Small intestine (tissue), 7 donors: ENCODE results near the gene MRPL4. TPM values are rescaled to one million over a fixed set of nuclear protein-coding genes. Genes with fewer than 3 reads are reported as not detected.

ENCODE experiments used
- DNase-seq, 2 donors: peaks; one replicate each; pipeline versions ENCODE4 v3.0.0 to v3.0.0-alpha.2; 2013
- FAIRE-seq: peaks from 2 replicates; lab custom pipeline; 2012; peaks lifted over from hg19 to GRCh38; lab: Jason Lieb, UNC
- H3K27ac ChIP-seq, 3 donors: one replicate each; pipeline ENCODE4 v1.5.1; 2013; ENCODE audit warnings: low read length in 2 of 3, mild to moderate bottlenecking in 2 of 3, control low read depth in 1 of 3, inconsistent platforms in 1 of 3, low read depth in 1 of 3, moderate library complexity in 1 of 3
- H3K27me3 ChIP-seq, 3 donors: one replicate each; pipeline ENCODE4 v1.6.1; 2013; ENCODE audit warnings: low read length in 3 of 3, inconsistent platforms in 1 of 3; ENCODE audit not compliant: control insufficient read depth in 3 of 3, insufficient read depth in 3 of 3
- H3K36me3 ChIP-seq, 3 donors: one replicate each; pipeline ENCODE4 v1.6.1; 2013; ENCODE audit warnings: low read length in 3 of 3, inconsistent platforms in 1 of 3, low read depth in 1 of 3, mild to moderate bottlenecking in 1 of 3, moderate library complexity in 1 of 3; ENCODE audit not compliant: control insufficient read depth in 3 of 3, insufficient read depth in 2 of 3
- H3K4me1 ChIP-seq, 3 donors: one replicate each; pipeline ENCODE4 v1.6.1; 2013; ENCODE audit warnings: low read length in 2 of 3, inconsistent platforms in 1 of 3, low read depth in 1 of 3, mild to moderate bottlenecking in 1 of 3, moderate library complexity in 1 of 3; ENCODE audit not compliant: control insufficient read depth in 3 of 3, insufficient read depth in 2 of 3
- H3K4me3 ChIP-seq, 3 donors: one replicate each; pipeline ENCODE4 v1.5.1; 2013; ENCODE audit warnings: low read length in 3 of 3, control low read depth in 1 of 3, inconsistent platforms in 1 of 3, low read depth in 1 of 3, mild to moderate bottlenecking in 1 of 3, moderate library complexity in 1 of 3
- H3K9me3 ChIP-seq, 2 donors: one replicate each; pipeline ENCODE4 v1.6.1; 2013; ENCODE audit warnings: low read depth in 1 of 2, low read length in 1 of 2; ENCODE audit not compliant: control insufficient read depth in 2 of 2, insufficient read depth in 1 of 2
- WGBS, 3 donors: extraction: QIAGEN DNeasy Blood & Tissue Kit; methylation state at CpG; one replicate each; pipeline ENCODE4 v1.1.7; 2013; 5-methylcytosine and 5-hydroxymethylcytosine counted together
- polyA plus RNA-seq, 4 donors: library from polyadenylated mRNA; stranded (reverse) in 3 of 4; unstranded in 1 of 4; fragments of 200-250 nt in 3 of 4; fragments of 120-200 nt in 1 of 4; gene quantifications; one replicate each; pipeline versions ENCODE4 v1.2.1 to v1.2.3, GENCODE V29; 2013
- donor health status: healthy with polysubstance abuse.
- donor health status: control.
- donor health status: control.
- donor health status: Bipolar disorder and iron deficiency.
- donor health status: healthy.

MRPL4 gene
- polyA plus RNA-seq, 4 donors = 35.0 to 85.8 (median 48.0) TPM

- Histone ChIP-seq H3K9me3 (no peaks in the 10 kb centered on the region), H3K4me1 (no peaks in the 10 kb centered on the region), H3K36me3 (peaks cover 4 to 56% (median 8%) of the 10 kb centered on the region in 3 donors), H3K27ac (no peak overlapping the region), H3K4me3 (no peak overlapping the region), H3K27me3 (no peaks in the 10 kb centered on the region)
- WGBS, 3 donors = 64 to 71% (median 68%) methylated on average over 30 to 32 of the region's 32 CpGs
- DNase-seq = peak; percentile 77 to 89
- no peak for FAIRE-seq
Measured at GRCh38 chr19:10259162-10259905, 7.3 kb downstream of the MRPL4 start.

DNA sequence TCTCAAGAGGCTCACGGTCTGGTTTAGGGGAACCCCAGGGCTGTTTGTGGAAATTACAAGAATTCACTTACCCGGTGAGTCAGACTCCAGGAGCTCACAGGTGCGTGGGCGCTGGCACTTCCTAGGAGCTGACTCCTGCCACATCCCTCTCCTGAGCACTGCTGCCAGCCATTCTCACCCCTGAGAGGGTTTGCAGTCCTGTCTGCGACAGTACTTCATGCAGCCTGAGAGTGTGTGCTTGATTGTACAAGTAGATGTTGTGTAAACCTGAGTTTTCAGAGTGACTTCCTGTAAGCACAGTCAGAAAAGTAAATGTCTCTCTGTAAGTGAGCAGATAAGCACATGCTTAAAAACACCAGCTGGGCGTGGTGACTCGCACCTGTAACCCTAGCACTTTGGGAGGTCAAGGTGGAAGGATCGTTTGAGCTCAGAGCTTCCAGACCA, 8.1 kb downstream of the MRPL4 start:
- no peak overlapping the region for H3K27ac ChIP-seq
- no peaks in the 10 kb centered on the region for H3K27me3 ChIP-seq
- no peaks in the 10 kb centered on the region for H3K4me1 ChIP-seq
- H3K9me3 ChIP-seq = no peaks in the 10 kb centered on the region
- FAIRE-seq (no peak), DNase-seq (no peak)
- 31 to 55% (median 39%) methylated on average over 8 of the region's 8 CpGs for WGBS, 3 donors
- H3K4me3 ChIP-seq = no peak overlapping the region
- peaks cover 2 to 48% (median 8%) of the 10 kb centered on the region in 3 donors for H3K36me3 ChIP-seq

- WGBS, 3 donors = 79 to 83% (median 81%) methylated on average over 7 of the region's 7 CpGs
- no peak overlapping the region for H3K4me3 ChIP-seq
- peaks cover 0 to 25% (median 3%) of the 10 kb centered on the region in 3 donors for H3K36me3 ChIP-seq
- no peaks in the 10 kb centered on the region for H3K4me1 ChIP-seq
- DNase-seq = no peak
- no peak for FAIRE-seq
- no peaks in the 10 kb centered on the region for H3K27me3 ChIP-seq
- no peak overlapping the region for H3K27ac ChIP-seq
- no peaks in the 10 kb centered on the region for H3K9me3 ChIP-seq
Measured at GRCh38 chr19:10262771-10263170, 10.8 kb downstream of the MRPL4 start.

- DNase-seq (no peak), FAIRE-seq (no peak)
- Histone ChIP-seq H3K4me3 (no peak overlapping the region), H3K27ac (no peak overlapping the region), H3K27me3 (peaks cover 0 to 22% (median 0%) of the 10 kb centered on the region in 3 donors), H3K36me3 (no peaks in the 10 kb centered on the region), H3K4me1 (peaks cover 0 to 17% (median 0%) of the 10 kb centered on the region in 3 donors), H3K9me3 (no peaks in the 10 kb centered on the region)
- WGBS, 3 donors = 69 to 83% (median 80%) methylated on average over 7 of the region's 7 CpGs
Measured at GRCh38 chr19:10266706-10267105, 14.7 kb downstream of the MRPL4 start.

DNA sequence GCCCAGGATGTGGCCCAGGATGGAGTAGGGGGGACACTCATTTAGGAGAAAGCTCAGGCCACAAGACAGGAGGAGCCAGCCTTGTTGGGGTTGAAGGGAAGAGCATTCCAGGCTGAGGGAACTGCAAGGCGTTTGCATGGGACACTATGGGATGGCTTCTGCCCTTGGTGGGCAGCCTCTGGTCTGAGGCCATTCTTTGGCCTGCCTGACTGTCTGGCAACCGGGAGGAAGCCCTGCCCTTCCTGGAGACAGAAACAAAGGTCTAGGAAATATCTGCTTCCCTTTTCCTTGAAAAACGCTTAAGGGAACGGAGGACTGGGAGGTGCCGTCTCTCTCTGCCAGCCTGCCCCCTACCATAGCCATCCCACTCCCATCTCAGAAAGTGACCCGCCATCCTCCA, 16.1 kb downstream of the MRPL4 start:
- H3K4me3 ChIP-seq = no peak overlapping the region
- H3K27ac ChIP-seq = peak overlapping the region in 1 of 3 donors; percentile 69
- WGBS, 3 donors = 65 to 83% (median 68%) methylated on average over 6 of the region's 6 CpGs
- FAIRE-seq = no peak
- DNase-seq = no peak
- H3K36me3 ChIP-seq = no peaks in the 10 kb centered on the region
- H3K27me3 ChIP-seq = peaks cover 0 to 29% (median 0%) of the 10 kb centered on the region in 3 donors
- no peaks in the 10 kb centered on the region for H3K9me3 ChIP-seq
- H3K4me1 ChIP-seq = peaks cover 0 to 17% (median 0%) of the 10 kb centered on the region in 3 donors

DNA sequence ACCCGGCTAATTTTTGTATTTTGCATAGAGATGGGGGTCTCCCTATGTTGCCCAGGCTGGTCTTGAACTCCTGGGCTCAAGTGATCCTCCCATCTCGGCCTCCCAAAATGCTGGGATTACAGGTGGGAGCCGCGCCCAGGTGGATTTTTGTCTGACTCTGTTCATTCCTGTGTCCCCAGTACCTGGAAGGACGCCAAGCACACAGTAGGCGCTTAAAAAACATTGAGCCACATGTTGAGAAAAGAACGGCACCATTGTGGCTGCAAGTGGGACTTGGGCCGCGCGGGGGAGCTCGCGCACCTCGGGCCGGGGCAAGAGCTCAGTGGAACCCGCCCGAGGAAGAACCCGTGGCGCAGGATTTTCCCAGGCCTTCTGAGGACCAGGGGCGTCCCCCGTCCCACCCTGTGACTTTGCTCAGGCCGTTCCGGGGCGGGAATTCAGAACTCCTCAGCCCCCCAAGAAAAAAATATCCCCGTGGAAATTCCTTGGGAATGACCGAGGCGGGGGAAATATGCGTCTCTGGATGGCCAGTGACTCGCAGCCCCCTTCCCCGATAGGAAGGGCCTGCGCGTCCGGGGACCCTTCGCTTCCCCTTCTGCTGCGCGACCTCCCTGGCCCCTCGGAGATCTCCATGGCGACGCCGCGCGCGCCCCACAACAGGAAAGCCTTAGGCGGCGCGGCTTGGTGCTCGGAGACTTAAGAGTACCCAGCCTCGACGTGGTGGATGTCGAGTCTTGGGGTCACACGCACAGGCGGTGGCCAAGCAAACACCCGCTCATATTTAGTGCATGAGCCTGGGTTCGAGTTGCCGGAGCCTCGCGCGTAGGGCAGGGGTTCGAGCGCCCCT, 17.5 kb downstream of the MRPL4 start:
- H3K4me3 ChIP-seq = peak overlapping the region; percentile 8 to 61 (median 52)
- FAIRE-seq = no peak
- peak; percentile 70 to 89 for DNase-seq
- no peaks in the 10 kb centered on the region for H3K36me3 ChIP-seq
- H3K9me3 ChIP-seq = no peaks in the 10 kb centered on the region
- H3K27me3 ChIP-seq = peaks cover 0 to 29% (median 0%) of the 10 kb centered on the region in 3 donors
- peak overlapping the region; percentile 67 to 93 (median 79) for H3K27ac ChIP-seq
- WGBS, 3 donors = 3 to 10% (median 6%) methylated on average over 53 to 59 of the region's 59 CpGs
- peaks cover 0 to 17% (median 0%) of the 10 kb centered on the region in 3 donors for H3K4me1 ChIP-seq

- peak overlapping the region; percentile 67 to 93 (median 79) for H3K27ac ChIP-seq
- DNase-seq (peak; percentile 44 to 62), FAIRE-seq (no peak)
- H3K4me3 ChIP-seq = peak overlapping the region; percentile 52 to 63 (median 61)
- 2 to 5% (median 3%) methylated on average over 34 to 37 of the region's 37 CpGs for WGBS, 3 donors
- peaks cover 0 to 17% (median 0%) of the 10 kb centered on the region in 3 donors for H3K4me1 ChIP-seq
- peaks cover 0 to 29% (median 0%) of the 10 kb centered on the region in 3 donors for H3K27me3 ChIP-seq
- peaks cover 0 to 6% (median 3%) of the 10 kb centered on the region in 3 donors for H3K36me3 ChIP-seq
- no peaks in the 10 kb centered on the region for H3K9me3 ChIP-seq
Measured at GRCh38 chr19:10270180-10270615, 18.2 kb downstream of the MRPL4 start.
